ENCODE measurements around the gene RPL36.
"Not testable (repeated sequence)": the region's sequence is repeated elsewhere in the genome, so short reads cannot be mapped to it uniquely, and the experiment has no call there.

The RPL36 gene

DNA sequence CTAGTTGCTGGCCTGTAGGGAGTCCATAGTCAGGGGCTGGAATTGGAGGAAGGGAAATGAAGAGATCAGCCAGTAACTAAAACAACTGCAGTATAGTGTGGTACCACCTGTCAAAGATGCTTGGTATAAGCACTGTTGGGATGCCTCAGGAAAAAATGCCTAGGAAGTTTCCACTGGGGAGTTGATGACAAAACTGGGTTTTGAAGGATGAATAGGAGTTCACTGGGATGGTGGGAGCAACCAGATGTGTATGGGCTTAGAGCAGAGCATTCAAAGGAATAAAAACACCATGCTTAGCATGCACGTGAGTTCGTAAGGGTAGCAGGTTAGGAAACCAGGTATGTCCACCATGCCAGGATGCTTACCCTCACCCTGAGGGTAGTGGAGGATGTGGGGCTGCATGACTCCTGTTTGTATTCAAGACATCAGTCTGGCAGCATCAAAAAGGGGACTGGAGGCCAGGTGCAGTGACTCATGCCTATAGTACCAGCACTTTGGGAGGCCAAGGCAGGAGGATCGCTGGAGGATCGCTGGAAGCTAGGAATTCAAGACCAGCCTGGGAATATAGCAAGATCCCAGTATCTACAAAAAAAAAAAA is 37.5 kb downstream of the RPL36 start:
- DNase-seq (ENCODE audit: low read depth), result no peak
- TF ChIP-seq, protein P1, sequence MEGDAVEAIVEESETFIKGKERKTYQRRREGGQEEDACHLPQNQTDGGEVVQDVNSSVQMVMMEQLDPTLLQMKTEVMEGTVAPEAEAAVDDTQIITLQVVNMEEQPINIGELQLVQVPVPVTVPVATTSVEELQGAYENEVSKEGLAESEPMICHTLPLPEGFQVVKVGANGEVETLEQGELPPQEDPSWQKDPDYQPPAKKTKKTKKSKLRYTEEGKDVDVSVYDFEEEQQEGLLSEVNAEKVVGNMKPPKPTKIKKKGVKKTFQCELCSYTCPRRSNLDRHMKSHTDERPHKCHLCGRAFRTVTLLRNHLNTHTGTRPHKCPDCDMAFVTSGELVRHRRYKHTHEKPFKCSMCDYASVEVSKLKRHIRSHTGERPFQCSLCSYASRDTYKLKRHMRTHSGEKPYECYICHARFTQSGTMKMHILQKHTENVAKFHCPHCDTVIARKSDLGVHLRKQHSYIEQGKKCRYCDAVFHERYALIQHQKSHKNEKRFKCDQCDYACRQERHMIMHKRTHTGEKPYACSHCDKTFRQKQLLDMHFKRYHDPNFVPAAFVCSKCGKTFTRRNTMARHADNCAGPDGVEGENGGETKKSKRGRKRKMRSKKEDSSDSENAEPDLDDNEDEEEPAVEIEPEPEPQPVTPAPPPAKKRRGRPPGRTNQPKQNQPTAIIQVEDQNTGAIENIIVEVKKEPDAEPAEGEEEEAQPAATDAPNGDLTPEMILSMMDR (conservative IDR thresholded peaks at IDR 0.05; ENCODE audit: control insufficient read depth, insufficient read depth, low read depth, low read length), result no peak
- no peak overlapping the region for H3K4me3 ChIP-seq (ENCODE audit: control insufficient read depth, low read depth, low read length)

DNA sequence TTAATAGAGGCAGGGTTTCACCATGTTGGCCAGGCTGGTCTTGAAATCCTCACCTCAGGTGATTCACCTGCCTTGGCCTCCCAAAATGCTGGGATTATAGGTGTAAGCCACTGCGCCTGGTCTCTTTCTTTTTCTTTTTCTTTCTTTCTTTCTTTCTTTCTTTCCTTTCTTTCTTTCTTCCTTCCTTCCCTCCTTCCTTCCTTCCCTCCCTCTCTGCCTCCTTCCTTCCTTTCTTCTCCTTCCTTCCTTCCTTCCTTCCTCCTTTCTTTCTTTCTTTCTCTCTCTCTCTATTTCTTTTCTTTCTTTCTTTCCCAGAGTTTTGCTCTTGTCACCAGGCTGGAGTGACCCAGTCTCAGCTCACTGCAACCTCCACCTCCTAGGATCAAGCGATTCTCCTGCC is 43.1 kb downstream of the RPL36 start:
- not testable (repeated sequence) for H3K4me3 ChIP-seq (ENCODE audit: control insufficient read depth, low read depth, low read length); DNase-seq (ENCODE audit: low read depth)

DNA sequence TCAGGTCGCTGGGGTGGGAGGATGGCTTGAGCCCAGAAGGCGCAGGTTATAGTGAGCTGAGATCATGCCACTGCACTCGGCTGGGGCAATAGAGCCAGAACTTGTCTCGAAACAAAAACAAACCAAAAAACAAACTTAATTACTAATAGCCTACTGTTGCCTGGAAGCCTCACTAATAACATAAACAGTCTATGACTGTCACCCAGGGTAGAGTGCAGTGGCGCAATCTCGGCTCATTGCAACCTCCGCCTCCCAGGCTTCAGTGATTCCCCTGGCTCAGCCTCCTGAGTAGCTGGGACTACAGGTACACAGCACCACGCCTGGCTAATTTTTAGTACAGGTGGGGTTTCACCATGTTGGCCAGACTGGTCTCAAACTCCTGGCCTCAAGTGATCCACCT is 48.3 kb downstream of the RPL36 start:
- H3K4me3 ChIP-seq (ENCODE audit: control insufficient read depth, low read depth, low read length), result no peak overlapping the region
- peak; percentile 11 for DNase-seq (ENCODE audit: low read depth)
- TF ChIP-seq, protein P1 (conservative IDR thresholded peaks at IDR 0.05; ENCODE audit: control insufficient read depth, insufficient read depth, low read depth, low read length), result no peak
